ENCODE data around the gene GLI3. TPM values are rescaled to one million over a fixed set of nuclear protein-coding genes. Genes with fewer than 3 reads are reported as not detected.

GLI3 gene
- total RNA-seq, 1 experiment from 2014 or later = 45.0 TPM

- Histone ChIP-seq H3K9ac (ENCODE audit: extremely low read depth, insufficient read length, low read length) (no peak overlapping the region), H4K5ac (ENCODE audit: insufficient read length, low read depth, low read length) (no peak overlapping the region), H3K79me1 (ENCODE audit: insufficient read depth, low read depth, low read length, poor library complexity, severe bottlenecking) (no peaks in the 10 kb centered on the region), H3K4ac (ENCODE audit: low read depth, low read length) (no peak overlapping the region), H3K23me2 (ENCODE audit: insufficient read length, low read depth, low read length, poor library complexity, severe bottlenecking) (no peaks in the 10 kb centered on the region), H3K79me2 (ENCODE audit: insufficient read depth, low read length) (no peaks in the 10 kb centered on the region; the same call in 1 of the 2 replicates), H4K91ac (ENCODE audit: insufficient read length, low read depth, low read length) (no peak overlapping the region), H2AFZ (ENCODE audit: low read length) (no peak overlapping the region), H2BK12ac (ENCODE audit: insufficient read length, low read depth, low read length) (no peak overlapping the region), H2BK120ac (ENCODE audit: low read depth, low read length, poor library complexity, severe bottlenecking) (no peak overlapping the region), H3K27ac (ENCODE audit: insufficient read length, low read depth, low read length) (no peak overlapping the region), H3K56ac (ENCODE audit: insufficient read length, low read depth, low read length) (no peak overlapping the region), H3K9me3 (ENCODE audit: control insufficient read depth, low read depth, low read length) (no peaks in the 10 kb centered on the region), H2BK20ac (ENCODE audit: low read depth, low read length, poor library complexity, severe bottlenecking) (no peak overlapping the region), H3K23ac (ENCODE audit: insufficient read length, low read depth, low read length) (no peak overlapping the region), H4K20me1 (ENCODE audit: control insufficient read depth, insufficient read depth, insufficient read length) (no peaks in the 10 kb centered on the region), H4K8ac (replicated peaks; ENCODE audit: insufficient read length, low read depth, low read length) (no peak overlapping the region), H2BK5ac (ENCODE audit: insufficient read length, low read length) (no peak overlapping the region), H2AK5ac (ENCODE audit: insufficient read length, low read length) (no peak overlapping the region), H3K4me2 (ENCODE audit: insufficient read depth, insufficient read length, low read length) (no peak overlapping the region), H3K18ac (ENCODE audit: insufficient read length, low read depth, low read length) (no peak overlapping the region), H3K27me3 (ENCODE audit: insufficient read depth, low read length) (no peaks in the 10 kb centered on the region), H3T11ph (ENCODE audit: low read length) (no peak overlapping the region), H2BK15ac (ENCODE audit: low read depth, low read length) (no peak overlapping the region), H3K14ac (ENCODE audit: insufficient read depth, low read length) (no peak overlapping the region), H3K4me1 (ENCODE audit: insufficient read depth, low read length) (no peaks in the 10 kb centered on the region)
- Mint-ChIP-seq H3K27ac (no peak overlapping the region), H3K4me1 (peaks cover 46 to 52% of the 10 kb centered on the region in 2 experiments), H3K36me3 (ENCODE audit: insufficient read depth in 1 of 3, low read depth in 3 of 3) (no peaks in the 10 kb centered on the region), H3K4me3 (no peak overlapping the region), H3K9me3 (no peaks in the 10 kb centered on the region), H3K27me3 (ENCODE audit: low read depth) (no peaks in the 10 kb centered on the region)
- no peak for DNase-seq
- no peak for TF ChIP-seq CTCF (conservative IDR thresholded peaks at IDR 0.05)
- no CpG with 5 or more reads among the region's 3 CpGs for WGBS (ENCODE audit: extremely low coverage, insufficient read length, low lambda C conversion rate)
These were observed 77.9 kb downstream of the GLI3 start for GRCh38 chr7:42159130-42159529.
